NB4 (cell line): Measurements from ENCODE around the gene BARHL2.

Experiments
- DNase-seq: peaks from one replicate; pipeline ENCODE4 v3.0.0; 2010; ENCODE audit warnings: low read depth
- H3K4me3 ChIP-seq: one replicate; pipeline ENCODE4 v1.5.1; 2011; ENCODE audit warnings: mild to moderate bottlenecking, low read depth, low read length, moderate library complexity
- CTCF ChIP-seq: IDR thresholded peaks from one replicate; pipeline ENCODE4 v1.5.1; 2012; ENCODE audit warnings: low read depth, low read length
- MAX ChIP-seq: IDR thresholded peaks from 2 replicates; pipeline ENCODE4 v1.6.1; 2011; ENCODE audit warnings: low read depth, low read length
- MYC ChIP-seq: IDR thresholded peaks from 2 replicates; pipeline ENCODE4 v1.6.1; 2011; ENCODE audit warnings: low read depth, low read length
- POLR2A ChIP-seq: IDR thresholded peaks from 2 replicates; pipeline ENCODE4 v1.6.1; 2011; ENCODE audit warnings: mild to moderate bottlenecking; ENCODE audit not compliant: insufficient read length; ENCODE audit errors: extremely low read depth

Gene BARHL2

GRCh38 chr1:90709535-90709934 is 7.6 kb downstream of the BARHL2 start:
- DNase-seq: no peak
- TF ChIP-seq MYC (no peak), CTCF (no peak), POLR2A (no peak), MAX (no peak)
- H3K4me3 ChIP-seq: no peak overlapping the region

GRCh38 chr1:90708826-90709225 is 8.3 kb downstream of the BARHL2 start:
- TF ChIP-seq MAX: no peak
- no peak for TF ChIP-seq CTCF
- TF ChIP-seq POLR2A: no peak
- no peak for TF ChIP-seq MYC
- DNase-seq: no peak
- no peak overlapping the region for H3K4me3 ChIP-seq

- no peak for DNase-seq
- TF ChIP-seq CTCF: no peak
- TF ChIP-seq MAX: no peak
- H3K4me3 ChIP-seq: no peak overlapping the region
These were observed 8.8 kb downstream of the BARHL2 start for GRCh38 chr1:90708236-90708786.

- H3K4me3 ChIP-seq: no peak overlapping the region
- peak; percentile 16 for DNase-seq
These were observed 9.8 kb downstream of the BARHL2 start for GRCh38 chr1:90707363-90707710.

GRCh38 chr1:90706437-90707362 is 10.4 kb downstream of the BARHL2 start:
- TF ChIP-seq MAX (no peak), POLR2A (no peak), CTCF (no peak), MYC (no peak)
- H3K4me3 ChIP-seq: no peak overlapping the region
- DNase-seq: peak; percentile 22

More at GRCh38 chr1:90707363-90707710, 9.8 kb downstream of the BARHL2 start:
- TF ChIP-seq POLR2A (no peak), CTCF (no peak), MAX (no peak), MYC (no peak)
